ENCODE measurements around the gene CYBA. TPM values are rescaled to one million over a fixed set of nuclear protein-coding genes. Genes with fewer than 3 reads are reported as not detected.

CYBA gene
- total RNA-seq, 2 donors from 2014 or later = 188 to 220 TPM

DNA sequence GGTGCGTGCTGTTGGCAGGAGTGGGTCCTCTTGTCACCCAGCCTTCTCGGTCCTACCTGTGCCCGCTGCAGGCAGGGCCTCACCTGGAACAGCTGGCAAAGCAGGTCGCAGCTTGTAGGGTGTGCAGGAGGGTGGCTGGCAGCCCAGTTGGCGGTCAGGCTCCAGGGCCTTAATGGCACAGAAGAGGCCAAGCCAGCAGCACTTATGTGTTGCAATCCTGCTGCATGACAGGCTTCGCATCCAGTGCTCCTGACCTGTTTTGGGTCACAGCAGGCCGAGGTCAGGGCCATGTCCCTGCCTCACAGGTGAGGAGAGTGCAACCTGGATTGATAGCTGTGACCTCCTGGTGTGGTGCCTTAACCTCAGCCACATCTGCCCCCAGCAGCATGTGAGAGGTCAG lies 48.8 kb downstream of the CYBA start:
- H3K36me3 ChIP-seq (ENCODE audit: control insufficient read depth, insufficient read depth, low read length) = peaks cover 79% of the 10 kb centered on the region
- DNase-seq = no peak
- Mint-ChIP-seq H3K36me3 (ENCODE audit: low read depth) (peaks cover 64% of the 10 kb centered on the region), H3K9me3 (no peaks in the 10 kb centered on the region), H3K4me1 (no peaks in the 10 kb centered on the region), H3K27me3 (ENCODE audit: insufficient read depth) (no peaks in the 10 kb centered on the region), H3K27ac (no peak overlapping the region), H3K4me3 (no peak overlapping the region)
- H3K27me3 ChIP-seq (ENCODE audit: control insufficient read depth, insufficient read depth, low read length, poor library complexity, severe bottlenecking) = no peaks in the 10 kb centered on the region
- 86 to 100% methylated on average over 4 to 7 of the region's 7 CpGs for WGBS, 2 experiments (ENCODE audit: insufficient coverage in 1 of 2, insufficient read length in 1 of 2)
- no peaks in the 10 kb centered on the region for H3K9me3 ChIP-seq (ENCODE audit: control insufficient read depth, low read length)
- H3K9ac ChIP-seq (ENCODE audit: extremely low read depth, low read length, poor library complexity, severe bottlenecking) = no peak overlapping the region
- H3K4me3 ChIP-seq (ENCODE audit: low read length) = no peak overlapping the region
- H3K4me1 ChIP-seq (ENCODE audit: control insufficient read depth, insufficient read depth, low read length) = no peaks in the 10 kb centered on the region
- TF ChIP-seq, protein P1, sequence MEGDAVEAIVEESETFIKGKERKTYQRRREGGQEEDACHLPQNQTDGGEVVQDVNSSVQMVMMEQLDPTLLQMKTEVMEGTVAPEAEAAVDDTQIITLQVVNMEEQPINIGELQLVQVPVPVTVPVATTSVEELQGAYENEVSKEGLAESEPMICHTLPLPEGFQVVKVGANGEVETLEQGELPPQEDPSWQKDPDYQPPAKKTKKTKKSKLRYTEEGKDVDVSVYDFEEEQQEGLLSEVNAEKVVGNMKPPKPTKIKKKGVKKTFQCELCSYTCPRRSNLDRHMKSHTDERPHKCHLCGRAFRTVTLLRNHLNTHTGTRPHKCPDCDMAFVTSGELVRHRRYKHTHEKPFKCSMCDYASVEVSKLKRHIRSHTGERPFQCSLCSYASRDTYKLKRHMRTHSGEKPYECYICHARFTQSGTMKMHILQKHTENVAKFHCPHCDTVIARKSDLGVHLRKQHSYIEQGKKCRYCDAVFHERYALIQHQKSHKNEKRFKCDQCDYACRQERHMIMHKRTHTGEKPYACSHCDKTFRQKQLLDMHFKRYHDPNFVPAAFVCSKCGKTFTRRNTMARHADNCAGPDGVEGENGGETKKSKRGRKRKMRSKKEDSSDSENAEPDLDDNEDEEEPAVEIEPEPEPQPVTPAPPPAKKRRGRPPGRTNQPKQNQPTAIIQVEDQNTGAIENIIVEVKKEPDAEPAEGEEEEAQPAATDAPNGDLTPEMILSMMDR (conservative IDR thresholded peaks at IDR 0.05) = no peak
- H3K27ac ChIP-seq (ENCODE audit: low read depth, low read length) = no peak overlapping the region

DNA sequence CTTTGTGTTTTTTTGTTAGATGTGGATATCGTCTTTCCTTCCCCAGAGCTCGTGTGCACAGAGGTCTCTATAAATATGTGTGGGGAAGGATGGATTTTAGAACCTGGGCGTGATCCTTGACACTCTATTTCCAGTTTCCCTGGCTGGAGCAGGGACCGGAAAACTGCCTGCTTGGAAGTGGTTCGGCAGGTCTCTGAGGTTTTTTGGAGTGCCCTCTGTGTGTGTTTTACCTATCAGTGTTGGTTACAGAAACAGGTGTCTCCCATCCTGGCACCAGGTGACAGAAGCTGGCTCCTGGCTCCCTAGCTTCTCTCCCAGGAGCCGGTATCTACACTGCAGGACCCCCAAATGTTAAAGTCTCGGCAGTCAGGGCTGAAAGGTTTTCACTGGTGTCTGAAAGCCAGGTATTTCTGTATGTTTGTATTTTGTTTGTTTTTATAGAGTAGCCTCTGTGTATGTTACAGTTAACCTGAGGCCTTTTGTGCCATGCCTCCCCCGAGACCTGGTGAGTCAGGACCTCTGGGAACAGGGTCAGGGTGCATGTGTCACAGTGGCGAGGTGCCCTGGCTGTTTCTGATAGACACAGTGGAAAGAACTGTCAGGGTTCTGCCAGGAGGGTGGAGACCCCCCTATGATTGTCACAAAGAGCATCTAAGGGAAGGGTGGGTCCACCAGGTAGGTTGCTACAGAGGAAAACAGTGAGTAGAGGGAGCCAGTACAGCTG lies 49.4 kb downstream of the CYBA start:
- no peak for DNase-seq
- Mint-ChIP-seq H3K27ac (peak overlapping the region; percentile 48), H3K36me3 (ENCODE audit: low read depth) (peaks cover 64% of the 10 kb centered on the region), H3K4me3 (no peak overlapping the region), H3K9me3 (no peaks in the 10 kb centered on the region), H3K4me1 (no peaks in the 10 kb centered on the region), H3K27me3 (ENCODE audit: insufficient read depth) (no peaks in the 10 kb centered on the region)
- Histone ChIP-seq H3K4me1 (ENCODE audit: control insufficient read depth, insufficient read depth, low read length) (no peaks in the 10 kb centered on the region), H3K9ac (ENCODE audit: extremely low read depth, low read length, poor library complexity, severe bottlenecking) (no peak overlapping the region), H3K27me3 (ENCODE audit: control insufficient read depth, insufficient read depth, low read length, poor library complexity, severe bottlenecking) (no peaks in the 10 kb centered on the region), H3K4me3 (ENCODE audit: low read length) (no peak overlapping the region), H3K36me3 (ENCODE audit: control insufficient read depth, insufficient read depth, low read length) (peaks cover 80% of the 10 kb centered on the region), H3K27ac (ENCODE audit: low read depth, low read length) (no peak overlapping the region), H3K9me3 (ENCODE audit: control insufficient read depth, low read length) (no peaks in the 10 kb centered on the region)
- TF ChIP-seq, protein P1 (conservative IDR thresholded peaks at IDR 0.05) = no peak
- WGBS, 2 experiments (ENCODE audit: insufficient coverage in 1 of 2, insufficient read length in 1 of 2) = 94 to 100% methylated on average over 1 to 9 of the region's 9 CpGs

DNA sequence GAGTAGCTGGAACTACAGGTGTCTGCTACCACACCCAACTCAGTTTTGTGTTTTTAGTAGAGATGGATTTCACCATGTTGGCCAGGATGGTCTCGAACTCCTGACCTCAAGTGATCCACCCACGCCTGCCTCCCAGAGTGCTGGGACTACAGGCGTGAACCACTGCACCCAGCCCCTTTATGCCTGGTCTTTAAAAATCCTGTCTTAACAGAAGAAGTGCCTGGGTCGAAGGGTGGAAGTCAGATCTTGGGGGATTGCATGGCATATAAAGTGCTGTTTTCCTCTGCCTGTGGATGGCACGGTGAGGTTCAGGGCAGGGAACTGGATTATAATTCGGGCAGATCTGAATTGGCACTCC lies 50.3 kb downstream of the CYBA start:
- TF ChIP-seq, protein P1 (conservative IDR thresholded peaks at IDR 0.05) = no peak
- Histone ChIP-seq H3K4me3 (ENCODE audit: low read length) (no peak overlapping the region), H3K27ac (ENCODE audit: low read depth, low read length) (no peak overlapping the region), H3K36me3 (ENCODE audit: control insufficient read depth, insufficient read depth, low read length) (peaks cover 81% of the 10 kb centered on the region), H3K27me3 (ENCODE audit: control insufficient read depth, insufficient read depth, low read length, poor library complexity, severe bottlenecking) (no peaks in the 10 kb centered on the region), H3K4me1 (ENCODE audit: control insufficient read depth, insufficient read depth, low read length) (no peaks in the 10 kb centered on the region), H3K9ac (ENCODE audit: extremely low read depth, low read length, poor library complexity, severe bottlenecking) (no peak overlapping the region), H3K9me3 (ENCODE audit: control insufficient read depth, low read length) (no peaks in the 10 kb centered on the region)
- 92 to 96% methylated on average over 5 to 6 of the region's 6 CpGs for WGBS, 2 experiments (ENCODE audit: insufficient coverage in 1 of 2, insufficient read length in 1 of 2)
- H3K27me3 Mint-ChIP-seq (ENCODE audit: insufficient read depth) = no peaks in the 10 kb centered on the region
- no peaks in the 10 kb centered on the region for H3K4me1 Mint-ChIP-seq
- DNase-seq = no peak
- H3K4me3 Mint-ChIP-seq = no peak overlapping the region
- no peak overlapping the region for H3K27ac Mint-ChIP-seq
- no peaks in the 10 kb centered on the region for H3K9me3 Mint-ChIP-seq
- peaks cover 63% of the 10 kb centered on the region for H3K36me3 Mint-ChIP-seq (ENCODE audit: low read depth)
